ENCODE data around the gene GPATCH11.
A peak's percentile ranks its signal among the peaks of the same experiment; 100 is the strongest.

The GPATCH11 gene

DNA sequence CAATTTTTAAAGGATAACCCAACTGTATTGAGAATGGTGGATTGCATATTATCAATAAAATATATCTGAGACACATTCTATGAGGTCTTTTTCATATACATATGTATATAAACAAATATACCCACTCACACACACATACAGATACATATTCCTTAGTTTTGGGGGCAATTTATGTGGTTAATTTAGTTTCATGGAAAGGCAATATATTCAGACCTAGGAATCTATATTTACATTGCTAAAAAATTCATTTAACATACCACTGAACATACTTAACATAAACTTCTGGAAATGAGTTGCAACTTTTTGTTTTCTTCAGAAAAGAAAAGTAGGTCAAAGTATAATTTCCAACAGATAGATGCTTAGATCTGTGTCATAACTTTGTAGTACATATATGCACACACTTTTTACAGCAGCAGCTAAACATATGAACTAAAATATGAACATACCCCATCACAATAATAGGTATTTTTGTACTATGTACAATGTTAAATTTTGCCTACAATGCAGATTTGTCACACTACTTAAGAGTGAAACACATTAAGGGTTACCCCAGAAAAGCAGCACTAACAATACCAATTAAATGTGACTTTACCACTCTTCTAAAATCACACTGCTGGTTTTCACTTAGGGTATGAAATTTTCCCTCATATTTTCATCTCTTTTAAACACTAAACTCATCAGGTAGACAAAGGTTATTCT lies 23.2 kb upstream of the GPATCH11 start:
- H3K4me3 ChIP-seq (ENCODE audit: low read depth, low read length) = no peak overlapping the region
- TF ChIP-seq, protein P1, sequence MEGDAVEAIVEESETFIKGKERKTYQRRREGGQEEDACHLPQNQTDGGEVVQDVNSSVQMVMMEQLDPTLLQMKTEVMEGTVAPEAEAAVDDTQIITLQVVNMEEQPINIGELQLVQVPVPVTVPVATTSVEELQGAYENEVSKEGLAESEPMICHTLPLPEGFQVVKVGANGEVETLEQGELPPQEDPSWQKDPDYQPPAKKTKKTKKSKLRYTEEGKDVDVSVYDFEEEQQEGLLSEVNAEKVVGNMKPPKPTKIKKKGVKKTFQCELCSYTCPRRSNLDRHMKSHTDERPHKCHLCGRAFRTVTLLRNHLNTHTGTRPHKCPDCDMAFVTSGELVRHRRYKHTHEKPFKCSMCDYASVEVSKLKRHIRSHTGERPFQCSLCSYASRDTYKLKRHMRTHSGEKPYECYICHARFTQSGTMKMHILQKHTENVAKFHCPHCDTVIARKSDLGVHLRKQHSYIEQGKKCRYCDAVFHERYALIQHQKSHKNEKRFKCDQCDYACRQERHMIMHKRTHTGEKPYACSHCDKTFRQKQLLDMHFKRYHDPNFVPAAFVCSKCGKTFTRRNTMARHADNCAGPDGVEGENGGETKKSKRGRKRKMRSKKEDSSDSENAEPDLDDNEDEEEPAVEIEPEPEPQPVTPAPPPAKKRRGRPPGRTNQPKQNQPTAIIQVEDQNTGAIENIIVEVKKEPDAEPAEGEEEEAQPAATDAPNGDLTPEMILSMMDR (IDR thresholded peaks at IDR 0.05; ENCODE audit: low read depth, low read length, missing control alignments) = no peak
- DNase-seq (ENCODE audit: low read depth) = no peak

GRCh38 chr2:37061776-37062175 lies 22.5 kb upstream of the GPATCH11 start:
- TF ChIP-seq, protein P1 (IDR thresholded peaks at IDR 0.05; ENCODE audit: low read depth, low read length, missing control alignments) = no peak
- no peak for DNase-seq (ENCODE audit: low read depth)
- no peak overlapping the region for H3K4me3 ChIP-seq (ENCODE audit: low read depth, low read length)

DNA sequence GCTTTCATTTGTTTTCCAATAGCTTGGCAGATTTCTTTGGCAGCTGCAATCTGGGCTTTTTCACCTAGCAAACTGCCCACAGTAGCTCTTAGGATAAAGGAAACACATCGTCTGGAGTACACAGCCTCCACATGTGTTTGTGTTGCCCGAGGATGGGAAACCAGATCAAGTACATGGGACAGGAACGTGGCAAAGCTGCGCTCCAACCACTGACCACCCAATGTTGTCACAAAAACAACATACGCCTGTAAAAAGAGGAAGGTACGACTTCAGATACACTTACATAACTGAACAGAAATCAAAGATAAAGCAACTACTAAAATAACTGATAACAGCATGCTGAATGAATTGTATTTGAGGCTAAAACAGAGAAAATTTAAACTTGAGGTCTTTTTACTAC lies 15.6 kb upstream of the GPATCH11 start:
- no peak for DNase-seq (ENCODE audit: low read depth)
- no peak overlapping the region for H3K4me3 ChIP-seq (ENCODE audit: low read depth, low read length)
- TF ChIP-seq, protein P1 (IDR thresholded peaks at IDR 0.05; ENCODE audit: low read depth, low read length, missing control alignments) = no peak

- no peak for DNase-seq (ENCODE audit: low read depth)
- TF ChIP-seq, protein P1 (IDR thresholded peaks at IDR 0.05; ENCODE audit: low read depth, low read length, missing control alignments) = no peak
- no peak overlapping the region for H3K4me3 ChIP-seq (ENCODE audit: low read depth, low read length)
These were observed 13.4 kb upstream of the GPATCH11 start for GRCh38 chr2:37070931-37071330.

- H3K4me3 ChIP-seq (ENCODE audit: low read depth, low read length) = no peak overlapping the region
- TF ChIP-seq, protein P1 (IDR thresholded peaks at IDR 0.05; ENCODE audit: low read depth, low read length, missing control alignments) = no peak
- DNase-seq (ENCODE audit: low read depth) = no peak
These were observed 4.1 kb upstream of the GPATCH11 start for GRCh38 chr2:37080266-37080665.

- TF ChIP-seq, protein P1 (IDR thresholded peaks at IDR 0.05; ENCODE audit: low read depth, low read length, missing control alignments) = no peak
- H3K4me3 ChIP-seq (ENCODE audit: low read depth, low read length) = no peak overlapping the region
- no peak for DNase-seq (ENCODE audit: low read depth)
These were observed 3.6 kb upstream of the GPATCH11 start for GRCh38 chr2:37080689-37081088.

- no peak for DNase-seq (ENCODE audit: low read depth)
- peak overlapping the region; percentile 93 for H3K4me3 ChIP-seq (ENCODE audit: low read depth, low read length)
- TF ChIP-seq, protein P1 (IDR thresholded peaks at IDR 0.05; ENCODE audit: low read depth, low read length, missing control alignments) = no peak
These were observed 479 bp downstream of the GPATCH11 start for GRCh38 chr2:37084797-37085196.

Measured in GM12864 (cell line).